ENCODE measurements around the gene NLRP10.

DNA sequence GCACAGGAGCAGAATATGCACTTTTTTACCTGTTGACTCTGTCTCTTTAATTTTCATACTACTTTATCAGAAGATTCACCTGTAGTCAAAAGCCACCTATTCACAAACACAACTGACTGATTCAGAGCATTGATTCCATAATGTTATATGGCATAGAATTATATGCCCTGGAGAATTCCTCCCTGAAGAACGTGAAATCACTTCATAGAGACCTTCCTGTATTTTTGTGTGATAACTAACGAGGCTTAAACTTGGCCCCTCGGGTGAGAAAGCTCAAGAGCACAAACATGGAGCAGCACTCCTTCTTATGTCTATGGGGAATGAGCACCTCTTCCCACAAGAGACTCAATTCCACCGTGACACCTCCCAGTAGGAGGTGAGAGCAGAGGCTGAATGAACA lies 34.1 kb downstream of the NLRP10 start, which contains the start of gene OR10A6:
- TF ChIP-seq EZH2 (IDR thresholded peaks at IDR 0.05; ENCODE audit: insufficient read depth, poor library complexity, severe bottlenecking) (no peak), EZH2phosphoT487 (IDR thresholded peaks at IDR 0.05; ENCODE audit: insufficient read depth, low read depth) (no peak)

Measured in GM23248 (cell line).